NCI-H82 (cell line): Measurements from ENCODE around the gene PRSS22.
A peak's percentile ranks its signal among the peaks of the same experiment; 100 is the strongest.

Experiments used
- DNase-seq: peaks from one replicate; lab custom pipeline; 2025; lab: John Stamatoyannopoulos, UW

PRSS22 gene

GRCh38 chr16:2852731-2853507 is 5.1 kb downstream of the PRSS22 start:
- DNase-seq: no peak

DNA sequence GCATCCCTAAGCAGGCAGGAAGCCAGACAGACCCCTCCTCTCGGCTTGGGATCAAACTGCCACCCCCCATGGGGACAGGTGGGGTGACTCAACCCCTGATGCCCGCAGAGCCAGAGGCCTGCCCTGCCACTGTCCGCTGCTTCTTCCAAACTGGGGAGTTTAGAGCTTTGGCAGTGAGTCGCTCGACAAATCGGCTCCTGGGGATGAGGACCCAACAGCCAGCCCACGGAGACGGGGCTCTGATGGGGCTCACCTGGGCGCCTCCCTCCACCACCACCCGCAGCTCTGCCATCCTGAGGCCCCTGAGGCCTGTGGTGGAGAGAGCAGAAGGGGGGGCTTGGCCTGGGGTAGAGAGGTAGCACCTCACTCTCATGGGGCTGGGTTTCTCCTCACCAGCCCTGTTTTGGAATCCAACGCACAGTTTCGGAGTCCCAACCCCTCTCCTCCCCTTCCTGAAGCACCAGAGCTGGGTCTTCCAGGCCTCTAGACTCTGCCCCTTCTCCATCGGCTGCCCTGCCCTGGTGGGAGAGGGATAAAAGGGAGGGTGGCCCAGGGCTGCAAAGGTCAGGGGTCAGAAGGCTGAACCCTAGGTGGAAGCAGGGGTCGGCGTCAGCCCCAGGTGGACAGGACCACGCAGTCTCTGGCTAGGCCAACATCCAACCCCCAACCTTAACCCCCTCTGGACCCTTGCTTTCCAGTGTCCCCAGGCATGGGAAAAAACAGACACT is 5.8 kb downstream of the PRSS22 start:
- no peak for DNase-seq

- no peak for DNase-seq
These were observed 8.8 kb downstream of the PRSS22 start for GRCh38 chr16:2848933-2849725.

- no peak for DNase-seq
These were observed 11.3 kb downstream of the PRSS22 start for GRCh38 chr16:2846511-2847310.

GRCh38 chr16:2845116-2845515 is 12.9 kb downstream of the PRSS22 start:
- no peak for DNase-seq

DNA sequence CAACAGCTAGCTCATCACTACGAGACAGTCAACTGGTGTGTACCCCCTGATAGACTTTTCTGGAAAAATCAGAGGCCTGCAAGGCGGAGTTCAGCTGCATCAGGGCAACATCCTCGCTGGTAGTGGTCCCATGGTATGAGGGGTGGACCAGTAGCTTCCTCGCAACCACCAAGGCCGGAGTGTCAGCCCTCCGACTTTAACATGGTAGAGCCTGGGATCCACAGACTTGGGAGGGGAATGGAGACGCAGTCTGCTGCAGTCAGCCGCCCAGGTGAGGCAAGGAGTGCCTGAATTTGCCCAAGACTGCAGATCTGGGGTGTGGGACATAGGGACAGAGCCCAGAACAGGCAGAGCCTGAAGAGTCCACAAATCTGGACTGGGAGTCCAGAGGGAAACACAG is 14.4 kb downstream of the PRSS22 start:
- DNase-seq: no peak

DNA sequence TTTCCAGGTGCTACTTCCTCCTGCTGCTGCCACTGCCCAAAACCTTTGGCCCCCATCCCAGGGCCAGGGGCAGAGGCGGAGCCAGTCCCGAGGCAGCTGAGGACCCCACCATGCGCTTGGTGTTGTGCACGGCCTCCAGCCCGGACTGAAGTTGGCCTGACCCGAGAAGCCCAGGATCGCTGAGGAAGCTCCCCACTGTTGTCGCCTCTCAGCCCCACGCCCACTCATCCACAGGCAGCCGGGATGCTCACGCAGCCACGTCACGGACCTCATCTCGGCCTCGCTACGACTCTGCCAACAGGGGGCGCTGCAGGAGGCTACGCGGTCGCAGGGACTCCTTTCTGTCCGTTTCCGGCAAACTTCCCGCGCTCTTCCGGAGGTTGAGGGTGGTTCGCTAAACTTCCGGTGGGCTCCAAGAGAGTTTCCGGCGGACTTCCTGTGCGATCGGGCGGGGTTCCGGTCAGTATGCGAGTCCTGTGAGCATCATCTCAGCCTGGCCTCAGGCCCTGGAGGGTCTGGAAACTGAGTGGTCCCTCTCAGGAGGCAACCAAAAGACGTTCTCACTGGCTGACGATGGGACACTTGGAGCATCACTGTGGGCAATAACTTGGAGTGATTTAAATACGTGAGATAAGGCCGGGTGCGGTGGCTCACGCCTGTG is 15.5 kb downstream of the PRSS22 start:
- DNase-seq: peak; percentile 42

DNA sequence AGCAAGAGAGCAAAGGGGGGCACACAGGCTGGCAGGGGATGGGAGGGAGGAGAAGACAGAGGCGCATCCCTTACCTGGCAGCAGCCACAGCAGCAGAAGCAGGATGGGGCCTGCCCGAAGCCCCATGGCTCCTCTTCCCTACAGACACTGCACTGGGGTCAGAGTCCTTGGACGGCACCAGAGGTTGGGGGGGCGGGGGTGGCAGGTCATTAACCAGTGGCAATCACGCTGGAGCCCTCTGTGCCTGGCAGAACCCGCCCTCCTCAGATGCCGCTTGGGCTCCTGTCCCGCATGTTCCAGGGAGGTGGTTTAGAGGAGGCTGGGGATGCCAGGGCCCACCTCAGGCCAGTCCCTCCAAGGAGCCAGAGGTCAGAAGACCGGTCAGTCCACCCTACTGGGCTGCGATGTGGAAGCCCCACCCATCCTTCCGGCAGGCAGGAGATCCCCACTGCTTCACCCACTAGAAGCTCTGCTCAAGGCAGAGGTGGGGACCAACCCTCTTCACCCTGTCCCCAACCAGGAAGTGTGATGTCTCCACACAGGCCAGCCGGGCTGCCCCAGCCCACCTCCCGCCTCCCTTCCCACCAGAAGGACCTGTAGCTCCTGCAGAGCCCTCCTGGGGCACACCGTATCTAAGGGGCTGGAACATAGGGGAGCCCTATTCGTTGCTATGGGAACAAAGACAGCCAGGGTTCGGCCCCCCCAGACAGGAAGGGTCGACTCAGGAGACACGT is 16.2 kb downstream of the PRSS22 start:
- DNase-seq: no peak

DNA sequence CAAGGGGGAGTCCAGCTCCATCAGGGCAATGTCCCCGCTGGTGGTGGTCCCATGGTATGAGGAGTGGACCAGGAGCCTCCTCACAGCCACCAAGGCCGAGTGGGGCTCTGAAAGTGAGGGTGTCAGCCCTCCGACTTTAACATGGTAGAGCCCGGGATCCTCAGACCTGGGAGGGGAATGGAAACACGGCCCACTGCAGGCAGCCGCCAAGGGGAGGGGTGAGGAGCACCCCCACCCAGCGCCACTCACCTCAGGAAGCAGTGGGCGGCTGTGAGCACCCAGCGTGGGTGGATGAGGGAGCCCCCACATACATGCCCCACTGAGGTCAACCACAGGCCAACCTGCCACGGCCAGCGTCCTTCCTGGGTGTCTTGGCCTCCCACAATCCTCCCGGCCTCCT is 17.1 kb downstream of the PRSS22 start:
- DNase-seq: no peak

DNA sequence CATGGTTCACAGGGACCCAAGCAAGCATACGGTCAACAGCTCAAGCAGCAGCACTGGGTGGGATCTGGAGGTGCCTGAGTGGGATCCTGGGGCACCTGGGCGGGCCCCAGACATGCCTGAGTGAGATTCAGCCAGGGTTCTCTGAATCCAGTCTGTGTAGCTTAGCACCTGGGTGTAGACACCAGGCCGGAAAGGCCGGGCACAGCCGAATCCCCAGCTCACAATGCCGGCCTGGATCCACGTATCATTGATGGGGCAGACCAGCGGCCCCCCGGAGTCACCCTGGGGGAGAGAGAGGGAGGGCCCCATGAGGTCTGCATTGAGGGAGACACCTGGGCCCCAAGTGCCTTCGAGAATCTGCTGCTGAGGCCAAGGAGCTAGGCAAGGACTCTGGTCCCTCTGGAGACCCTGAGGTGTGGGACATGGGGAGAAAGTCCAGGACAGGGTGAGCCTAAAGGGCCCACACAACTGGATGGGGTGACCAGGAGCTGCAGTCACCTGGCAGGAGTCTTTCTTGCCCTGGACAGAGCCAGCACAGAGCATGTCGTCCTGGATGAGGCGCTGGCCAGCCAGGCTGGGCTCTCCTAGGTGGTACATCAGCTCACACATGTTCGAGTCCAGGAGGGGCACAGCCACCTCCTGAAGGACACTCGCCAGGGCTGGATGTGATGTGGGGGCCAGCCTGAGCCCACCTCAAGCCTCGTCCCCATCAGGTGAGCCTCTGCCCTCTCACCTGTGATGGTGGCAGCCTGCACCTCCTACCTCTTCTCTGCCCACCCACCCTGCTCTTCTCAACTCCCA is 18.1 kb downstream of the PRSS22 start:
- no peak for DNase-seq

DNA sequence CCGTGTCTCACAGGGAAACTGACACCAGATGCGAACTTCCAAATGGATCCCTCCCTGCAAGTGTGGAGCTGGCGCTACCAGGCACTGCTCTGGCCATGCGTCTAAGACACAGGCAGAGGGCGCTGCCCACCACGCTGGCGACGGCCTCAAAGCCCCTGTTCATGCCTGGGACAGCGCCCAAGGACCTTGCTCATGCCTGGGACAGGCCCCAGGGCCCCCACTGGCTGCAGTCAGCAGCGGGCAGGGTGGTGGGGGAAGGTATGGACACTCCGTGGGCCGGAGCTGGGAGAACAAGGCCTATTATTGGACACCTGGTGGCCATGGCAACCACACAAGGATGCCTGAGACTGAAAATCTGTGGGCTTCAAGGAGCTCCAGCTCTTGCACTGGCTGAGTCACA is 19.0 kb downstream of the PRSS22 start:
- DNase-seq: peak; percentile 80

DNA sequence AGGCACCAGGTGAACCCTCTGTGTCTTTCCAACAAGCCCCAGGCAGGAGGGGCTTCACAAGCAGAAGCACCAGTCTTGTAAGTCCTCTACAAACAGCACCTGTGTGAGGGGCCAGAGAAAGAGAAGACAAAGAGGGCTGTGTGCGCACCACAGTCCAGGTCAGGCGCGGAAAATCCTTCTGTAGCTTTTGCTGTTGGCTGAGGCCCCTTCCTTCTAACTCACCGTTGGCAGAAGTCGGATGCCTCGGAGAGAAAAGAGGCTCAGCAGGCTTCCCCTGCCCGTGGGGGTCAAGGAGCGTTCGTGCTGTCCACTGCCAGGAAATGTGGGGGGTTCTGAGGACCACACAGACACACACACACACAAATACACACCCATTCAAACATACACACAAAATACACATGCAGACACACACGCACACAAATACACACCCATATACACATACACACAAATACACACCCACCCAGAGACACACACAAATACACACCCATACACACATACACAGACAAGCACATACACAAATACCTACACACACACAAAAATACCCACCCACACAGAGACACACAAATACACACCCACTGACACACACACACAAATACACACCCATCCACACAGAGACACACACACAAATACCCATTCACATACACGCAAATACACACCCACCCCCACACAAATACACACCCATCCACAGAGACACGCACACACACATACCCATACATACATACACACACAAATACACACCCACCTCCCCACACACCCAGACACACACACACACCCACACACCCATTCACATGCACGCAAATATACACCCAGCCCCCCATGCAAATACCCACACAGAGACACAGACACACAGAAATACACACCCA is 21.1 kb downstream of the PRSS22 start:
- no peak for DNase-seq

DNA sequence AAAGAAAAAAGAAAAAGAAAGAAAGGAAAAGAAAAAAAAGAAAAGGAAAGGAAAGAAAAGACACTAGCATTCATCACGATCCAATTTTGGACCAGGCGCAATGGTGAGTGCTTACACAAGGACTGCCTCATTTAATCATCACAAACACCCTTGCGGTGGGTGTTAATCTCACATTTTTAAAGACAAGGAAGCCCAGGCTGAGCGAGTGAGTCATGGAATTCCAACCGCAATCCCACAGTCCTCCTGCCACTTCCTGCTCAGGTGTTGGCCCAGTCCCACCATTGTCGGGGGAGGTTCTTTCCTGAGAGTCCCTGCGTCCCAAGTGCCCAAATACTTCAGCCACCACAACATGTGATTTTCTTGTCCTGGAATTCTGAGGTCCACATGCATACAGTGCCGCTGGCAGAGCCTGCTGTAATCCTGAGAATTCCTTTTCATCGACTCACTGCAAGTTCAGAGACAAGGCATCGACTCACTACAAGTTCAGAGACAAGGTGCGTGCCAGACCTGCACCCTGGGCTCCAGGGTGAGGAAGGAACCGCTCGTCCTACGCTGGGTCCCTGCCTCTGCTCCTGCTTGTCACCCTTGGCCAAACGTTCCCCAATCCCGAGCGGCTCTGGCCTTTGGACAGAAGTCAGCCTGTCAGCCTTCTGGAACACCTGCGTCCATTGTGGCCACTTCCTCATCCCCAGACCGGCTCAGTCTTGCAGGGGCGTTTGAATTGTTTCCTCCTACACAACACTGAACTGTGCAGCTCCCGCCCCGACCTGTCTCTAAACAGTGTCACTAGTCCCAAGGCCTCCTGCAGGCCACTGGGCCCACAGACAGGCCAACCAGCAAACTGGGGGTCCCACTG is 22.1 kb downstream of the PRSS22 start:
- no peak for DNase-seq

- DNase-seq: no peak
These were observed 23.0 kb downstream of the PRSS22 start for GRCh38 chr16:2834968-2835367.

DNA sequence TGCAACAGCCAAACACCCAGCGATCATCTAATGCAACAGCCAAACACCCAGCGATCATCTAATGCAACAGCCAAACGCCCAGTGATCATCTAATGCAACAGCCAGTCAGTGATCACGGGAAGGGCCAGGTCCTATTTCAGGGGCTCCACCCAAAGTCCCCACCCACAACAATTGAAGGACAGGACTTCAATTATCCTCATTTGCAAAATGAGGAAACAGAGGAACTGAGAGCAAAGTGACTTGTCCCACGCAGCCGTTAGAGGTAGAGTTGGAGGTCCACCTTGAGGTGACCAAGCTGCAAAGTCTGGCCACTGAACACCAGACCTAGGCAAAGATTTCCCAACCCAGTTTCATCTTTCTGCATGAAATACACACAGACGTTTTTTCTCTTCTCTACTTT is 24.2 kb downstream of the PRSS22 start:
- no peak for DNase-seq

GRCh38 chr16:2831203-2831602 is 26.8 kb downstream of the PRSS22 start:
- DNase-seq: no peak

DNA sequence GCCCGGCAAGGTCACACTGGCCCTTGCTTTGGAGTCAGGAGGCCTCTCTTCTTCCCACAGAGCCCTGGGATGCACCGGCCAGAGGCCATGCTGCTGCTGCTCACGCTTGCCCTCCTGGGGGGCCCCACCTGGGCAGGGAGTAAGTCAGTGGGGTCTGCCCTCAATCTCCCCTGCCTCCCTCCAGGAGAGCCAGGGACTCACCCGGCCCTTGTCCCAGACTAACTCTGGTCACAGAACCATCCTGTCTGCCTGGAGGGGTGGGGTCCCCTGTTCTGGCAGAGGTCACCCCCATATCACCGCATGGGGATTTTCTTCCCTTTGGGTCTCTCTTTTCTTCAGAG is 27.6 kb downstream of the PRSS22 start:
- DNase-seq: no peak
